GM12878 (cell line): ENCODE measurements around the gene EPB41. TPM values are rescaled to one million over a fixed set of nuclear protein-coding genes. Genes with fewer than 3 reads are reported as not detected.

Source experiments
- ATAC-seq: fragments of 200-7000 bp; cut with Tn5 transposase; 3 replicates; pipeline ENCODE4 v1.9.1; 2020; ENCODE audit warnings: mild to moderate bottlenecking, moderate library complexity
- BruUV-seq: library from RNA; stranded (reverse); fragments of 400-500 nt; replicated peaks from 2 replicates; lab custom pipeline; 2021; lab: Mats Ljungman, UMichigan
- CTCF ChIA-PET: fragments of 300-600 bp; sonication (Branson Sonifier 250); formaldehyde crosslinking; extraction: SDS; loops from one replicate; lab custom pipeline; 2021; ENCODE audit warnings: inconsistent platforms; lab: Yijun Ruan, JAX
- POLR2A ChIA-PET: fragments of 350-600 bp; formaldehyde crosslinking; extraction: SDS; loops from one replicate; lab custom pipeline; 2021; ENCODE audit warnings: inconsistent platforms; lab: Charles Lee
- RAD21 ChIA-PET: fragments of 300-600 bp; sonication (Branson Sonifier 250); formaldehyde crosslinking; loops from one replicate; lab custom pipeline; 2023; ENCODE audit warnings: antibody characterized with exemption; ENCODE audit not compliant: unreplicated experiment; lab: Charles Lee
- SMC1A ChIA-PET: fragments of 300-600 bp; sonication (Branson Sonifier 250); formaldehyde crosslinking; loops from one replicate; lab custom pipeline; 2023; ENCODE audit not compliant: unreplicated experiment, uncharacterized antibody; lab: Charles Lee
- DNase-seq: peaks from one replicate; pipeline ENCODE4 v3.0.0-alpha.2; 2011; ENCODE audit warnings: low read depth, low spot score
- FAIRE-seq: peaks from 3 replicates; lab custom pipeline; 2011; peaks lifted over from hg19 to GRCh38; lab: Jason Lieb, UNC
- H2AFZ ChIP-seq: 2 replicates; pipeline ENCODE4 v1.6.0; 2011; ENCODE audit warnings: low read depth, low read length, control low read depth; ENCODE audit not compliant: control insufficient read depth
- H3K27ac ChIP-seq: 2 replicates; pipeline ENCODE4 v1.5.1; 2011; ENCODE audit warnings: control low read depth; ENCODE audit not compliant: control insufficient read depth, insufficient read depth
- H3K27me3 ChIP-seq, 2 experiments: replicated peaks in 1 of 2; 2 replicates each; pipeline versions ENCODE4 v1.6.0 to v1.6.1; 2011; ENCODE audit warnings: low read length in 1 of 2; ENCODE audit not compliant: control insufficient read depth in 2 of 2, insufficient read depth in 2 of 2
- H3K36me3 ChIP-seq, 2 experiments: 2 replicates each; pipeline ENCODE4 v1.5.1; 2011; ENCODE audit warnings: low read length in 1 of 2; ENCODE audit not compliant: control insufficient read depth in 2 of 2, insufficient read depth in 2 of 2
- H3K4me1 ChIP-seq: 2 replicates; pipeline ENCODE4 v1.6.1; 2011; ENCODE audit warnings: mild to moderate bottlenecking, low read length, moderate library complexity, mixed read lengths; ENCODE audit not compliant: control insufficient read depth, insufficient read depth
- H3K4me2 ChIP-seq: 2 replicates; pipeline ENCODE4 v1.6.0; 2011; ENCODE audit warnings: control low read depth; ENCODE audit not compliant: control insufficient read depth, insufficient read depth
- H3K4me3 ChIP-seq: fragments of 200-600 bp; sonication (generic); 2 replicates; pipeline ENCODE4 v1.5.1; 2016
- H3K79me2 ChIP-seq: 2 replicates; pipeline ENCODE4 v1.6.0; 2011; ENCODE audit warnings: low read length; ENCODE audit not compliant: control insufficient read depth, insufficient read depth
- H3K9ac ChIP-seq: 2 replicates; pipeline ENCODE4 v1.8.0; 2011; ENCODE audit warnings: low read length, control low read depth, mixed read lengths; ENCODE audit not compliant: control insufficient read depth, insufficient read depth
- H3K9me3 ChIP-seq: replicated peaks from 3 replicates; pipeline ENCODE4 v1.5.1; 2011; ENCODE audit warnings: mild to moderate bottlenecking, low read length; ENCODE audit not compliant: control insufficient read depth, insufficient read depth
- H4K20me1 ChIP-seq: 2 replicates; pipeline ENCODE4 v1.6.0; 2011; ENCODE audit not compliant: control insufficient read depth, insufficient read depth
- CHD4 ChIP-seq: fragments of 200-600 bp; sonication (generic); IDR thresholded peaks from 2 replicates; pipeline ENCODE4 v1.6.1; 2016; ENCODE audit warnings: mild to moderate bottlenecking
- CREM ChIP-seq: IDR thresholded peaks from 2 replicates; pipeline ENCODE4 v1.6.1; 2014; ENCODE audit warnings: antibody characterized with exemption, low read depth
- ETV6 ChIP-seq, 2 experiments: fragments of 450-650 bp in 1 of 2; IDR thresholded peaks in 1 of 2; conservative IDR thresholded peaks in 1 of 2; 2 replicates each; pipeline ENCODE4 v1.6.1; 2014; ENCODE audit warnings: antibody characterized with exemption in 1 of 2, borderline replicate concordance in 1 of 2, low read depth in 1 of 2, mild to moderate bottlenecking in 1 of 2, moderate library complexity in 1 of 2
- JUNB ChIP-seq: IDR thresholded peaks from 2 replicates; pipeline ENCODE4 v1.6.1; 2016; ENCODE audit warnings: antibody characterized with exemption, mild to moderate bottlenecking
- PAX8 ChIP-seq: fragments of 450-650 bp; IDR thresholded peaks from 2 replicates; pipeline ENCODE4 v1.6.1; 2017; ENCODE audit warnings: mild to moderate bottlenecking, moderate library complexity
- POU2F2 ChIP-seq: IDR thresholded peaks from 3 replicates; pipeline ENCODE4 v1.6.1; 2011; ENCODE audit warnings: low read depth, mild to moderate bottlenecking, low read length, borderline replicate concordance
- RELA ChIP-seq: fragments of 450-650 bp; IDR thresholded peaks from 2 replicates; pipeline ENCODE4 v1.8.0; 2014; ENCODE audit warnings: borderline replicate concordance; ENCODE audit not compliant: partially characterized antibody
- RUNX3 ChIP-seq: IDR thresholded peaks from 2 replicates; pipeline ENCODE4 v1.6.1; 2012; ENCODE audit warnings: low read length, inconsistent platforms
- SREBF2 ChIP-seq: IDR thresholded peaks from 2 replicates; pipeline ENCODE4 v1.6.1; 2012; ENCODE audit warnings: mild to moderate bottlenecking, low read length
- WRNIP1 ChIP-seq: IDR thresholded peaks from 2 replicates; pipeline ENCODE4 v1.6.1; 2011; ENCODE audit warnings: low read depth, low read length, improper control_type of control experiment, borderline replicate concordance
- YY1 ChIP-seq: IDR thresholded peaks from 2 replicates; pipeline ENCODE4 v1.6.1; 2011; ENCODE audit warnings: low read depth, mild to moderate bottlenecking, low read length
- ZNF217 ChIP-seq: fragments of 450-650 bp; IDR thresholded peaks from 2 replicates; pipeline ENCODE4 v1.6.1; 2017; ENCODE audit warnings: antibody characterized with exemption, mild to moderate bottlenecking
- WGBS: methylation state at CpG from one replicate; pipeline ENCODE4 v1.1.6; 2016; ENCODE audit warnings: low lambda C conversion rate; ENCODE audit not compliant: insufficient replicate concordance, insufficient coverage; ENCODE audit errors: missing lambda C conversion rate; 5-methylcytosine and 5-hydroxymethylcytosine counted together
- in situ Hi-C: fragments of 300-500 bp; cut with MboI; formaldehyde crosslinking; loops from 9 replicates; pipeline ENCODE4 v1.14.3; 2018; ENCODE audit warnings: mixed read lengths
- intact Hi-C: fragments of 100-400 bp; cut with micrococcal nuclease; formaldehyde crosslinking; loops from one replicate; pipeline ENCODE4 v1.14.2; 2022; ENCODE audit not compliant: unreplicated experiment
- polyA plus RNA-seq, 11 experiments: library from polyadenylated mRNA; depleted of rRNA in 4 of 11; unstranded in 6 of 11; stranded (reverse) in 5 of 11; fragments of >200 nt; fragmentation: Nextera tagmentation in 4 of 11; fragmentation: Illumina TruSeq in 1 of 11; extraction: Ambion mirVana in 4 of 11; extraction: Trizol in 1 of 11; gene quantifications; 1 replicate in 1 of 11; 2 replicates in 10 of 11; pipeline versions ENCODE4 v1.2.1 to v1.2.3, GENCODE V29; 2011 to 2016; ENCODE audit warnings: inconsistent platforms in 2 of 11, missing spikeins in 2 of 11, low read depth in 1 of 11
- total RNA-seq, 4 experiments: library from RNA; depleted of rRNA in 3 of 4; stranded (reverse); fragments of >200 nt in 3 of 4; fragmentation: Illumina TruSeq in 1 of 4; extraction: Trizol in 1 of 4; gene quantifications; 2 replicates each; pipeline versions ENCODE4 v1.2.1 to v1.2.3, GENCODE V29; 2013 to 2021
- TF ChIP-seq, protein P1 (sequence below): IDR thresholded peaks from 2 replicates; pipeline ENCODE4 v1.6.1; 2012; ENCODE audit warnings: low read length, inconsistent platforms
- TF ChIP-seq, protein P2 (sequence below): fragments of 450-650 bp; IDR thresholded peaks from 2 replicates; pipeline ENCODE4 v1.6.1; 2017; ENCODE audit warnings: borderline replicate concordance
- TF ChIP-seq, protein P3 (sequence below): fragments of 450-650 bp; formaldehyde crosslinking; IDR thresholded peaks from 2 replicates; pipeline ENCODE4 v1.4.0; 2020; ENCODE audit warnings: mild to moderate bottlenecking, moderate library complexity

The EPB41 gene
- total and polyA plus RNA-seq, 10 of the 15 experiments (the other 5 are each of a cell fraction or from before 2014, with no cell fraction given), result 1.1 to 77.6 (median 58.8) TPM

DNA sequence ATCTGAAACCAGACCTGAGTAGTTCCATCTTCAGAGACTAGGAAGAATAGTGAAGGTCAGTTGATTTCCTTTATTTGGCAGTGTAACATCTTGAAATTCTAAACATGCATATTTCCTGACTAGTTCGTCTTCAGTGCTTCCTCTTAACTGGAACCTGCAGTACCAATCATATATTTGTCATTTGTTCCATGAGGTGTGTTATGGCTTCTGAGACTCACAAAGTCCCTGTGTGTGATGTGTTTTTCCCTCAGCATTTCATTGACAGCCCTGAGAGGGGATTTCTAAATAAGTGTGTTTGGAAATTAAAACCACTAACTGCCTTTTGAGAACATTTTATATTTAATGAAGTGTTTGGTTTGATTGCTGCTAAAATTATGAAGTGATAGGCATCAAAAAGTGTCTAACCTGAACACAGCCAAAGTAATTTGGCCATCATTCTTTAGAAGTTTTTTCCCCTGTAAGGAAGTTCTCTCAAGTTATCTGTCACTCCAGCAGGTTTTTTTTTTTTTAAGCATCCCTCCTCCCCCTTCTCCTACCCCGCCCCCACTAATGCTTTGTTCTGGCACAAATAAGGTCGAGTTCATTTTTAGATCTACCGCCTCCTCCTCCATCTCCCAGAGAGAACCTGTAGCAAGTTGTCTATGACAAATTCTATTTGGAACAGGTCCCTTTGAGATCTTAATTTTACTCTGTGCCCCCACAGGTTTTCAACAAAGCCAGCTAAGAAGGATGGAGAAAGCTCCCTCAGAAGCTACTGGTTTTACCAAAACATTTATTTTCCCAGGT is 148.0 kb downstream of the EPB41 start:
- no peaks in the 10 kb centered on the region; a peak in 1 of 4 replicates for H3K36me3 ChIP-seq

More for the DNA sequence above, 148.0 kb downstream of the EPB41 start:
- no peak overlapping the region for H3K27ac ChIP-seq
- FAIRE-seq (no peak), DNase-seq (no peak), ATAC-seq (no peak)
- CTCF ChIA-PET, result interaction anchor here (1.0 to 1.6 kb wide), 4 partner anchors 28 to 185 kb away, joined by 3 to 6 read pairs (median 4); no protein-coding TSS in a partner anchor
- H3K4me1 ChIP-seq, result no peaks in the 10 kb centered on the region
- POLR2A ChIA-PET, result no interaction called here
- in situ Hi-C loops, result no loop called here
- H3K4me2 ChIP-seq, result no peak overlapping the region
- no peak overlapping the region for H3K9ac ChIP-seq
- H3K27me3 ChIP-seq, result no peaks in the 10 kb centered on the region
- no peaks in the 10 kb centered on the region for H3K79me2 ChIP-seq
- 67% methylated on average over 3 of the region's 4 CpGs for WGBS
- TF ChIP-seq ETV6 (conservative IDR thresholded peaks at IDR 0.05 in 1 of 2, IDR thresholded peaks at IDR 0.05 in 1 of 2; ENCODE audit: borderline replicate concordance in 1 of 2, low read depth in 1 of 2), result no peak
- TF ChIP-seq JUNB, result no peak
- TF ChIP-seq POU2F2, result no peak
- TF ChIP-seq PAX8, result no peak
- TF ChIP-seq ZNF217, result no peak
- no peak for TF ChIP-seq SREBF2
- TF ChIP-seq RUNX3, result no peak
- TF ChIP-seq YY1, result no peak
- TF ChIP-seq, protein P1, sequence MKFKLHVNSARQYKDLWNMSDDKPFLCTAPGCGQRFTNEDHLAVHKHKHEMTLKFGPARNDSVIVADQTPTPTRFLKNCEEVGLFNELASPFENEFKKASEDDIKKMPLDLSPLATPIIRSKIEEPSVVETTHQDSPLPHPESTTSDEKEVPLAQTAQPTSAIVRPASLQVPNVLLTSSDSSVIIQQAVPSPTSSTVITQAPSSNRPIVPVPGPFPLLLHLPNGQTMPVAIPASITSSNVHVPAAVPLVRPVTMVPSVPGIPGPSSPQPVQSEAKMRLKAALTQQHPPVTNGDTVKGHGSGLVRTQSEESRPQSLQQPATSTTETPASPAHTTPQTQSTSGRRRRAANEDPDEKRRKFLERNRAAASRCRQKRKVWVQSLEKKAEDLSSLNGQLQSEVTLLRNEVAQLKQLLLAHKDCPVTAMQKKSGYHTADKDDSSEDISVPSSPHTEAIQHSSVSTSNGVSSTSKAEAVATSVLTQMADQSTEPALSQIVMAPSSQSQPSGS, result no peak
- TF ChIP-seq, protein P2, sequence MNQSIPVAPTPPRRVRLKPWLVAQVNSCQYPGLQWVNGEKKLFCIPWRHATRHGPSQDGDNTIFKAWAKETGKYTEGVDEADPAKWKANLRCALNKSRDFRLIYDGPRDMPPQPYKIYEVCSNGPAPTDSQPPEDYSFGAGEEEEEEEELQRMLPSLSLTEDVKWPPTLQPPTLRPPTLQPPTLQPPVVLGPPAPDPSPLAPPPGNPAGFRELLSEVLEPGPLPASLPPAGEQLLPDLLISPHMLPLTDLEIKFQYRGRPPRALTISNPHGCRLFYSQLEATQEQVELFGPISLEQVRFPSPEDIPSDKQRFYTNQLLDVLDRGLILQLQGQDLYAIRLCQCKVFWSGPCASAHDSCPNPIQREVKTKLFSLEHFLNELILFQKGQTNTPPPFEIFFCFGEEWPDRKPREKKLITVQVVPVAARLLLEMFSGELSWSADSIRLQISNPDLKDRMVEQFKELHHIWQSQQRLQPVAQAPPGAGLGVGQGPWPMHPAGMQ, result no peak
- TF ChIP-seq RELA, result no peak
- TF ChIP-seq, protein P3, sequence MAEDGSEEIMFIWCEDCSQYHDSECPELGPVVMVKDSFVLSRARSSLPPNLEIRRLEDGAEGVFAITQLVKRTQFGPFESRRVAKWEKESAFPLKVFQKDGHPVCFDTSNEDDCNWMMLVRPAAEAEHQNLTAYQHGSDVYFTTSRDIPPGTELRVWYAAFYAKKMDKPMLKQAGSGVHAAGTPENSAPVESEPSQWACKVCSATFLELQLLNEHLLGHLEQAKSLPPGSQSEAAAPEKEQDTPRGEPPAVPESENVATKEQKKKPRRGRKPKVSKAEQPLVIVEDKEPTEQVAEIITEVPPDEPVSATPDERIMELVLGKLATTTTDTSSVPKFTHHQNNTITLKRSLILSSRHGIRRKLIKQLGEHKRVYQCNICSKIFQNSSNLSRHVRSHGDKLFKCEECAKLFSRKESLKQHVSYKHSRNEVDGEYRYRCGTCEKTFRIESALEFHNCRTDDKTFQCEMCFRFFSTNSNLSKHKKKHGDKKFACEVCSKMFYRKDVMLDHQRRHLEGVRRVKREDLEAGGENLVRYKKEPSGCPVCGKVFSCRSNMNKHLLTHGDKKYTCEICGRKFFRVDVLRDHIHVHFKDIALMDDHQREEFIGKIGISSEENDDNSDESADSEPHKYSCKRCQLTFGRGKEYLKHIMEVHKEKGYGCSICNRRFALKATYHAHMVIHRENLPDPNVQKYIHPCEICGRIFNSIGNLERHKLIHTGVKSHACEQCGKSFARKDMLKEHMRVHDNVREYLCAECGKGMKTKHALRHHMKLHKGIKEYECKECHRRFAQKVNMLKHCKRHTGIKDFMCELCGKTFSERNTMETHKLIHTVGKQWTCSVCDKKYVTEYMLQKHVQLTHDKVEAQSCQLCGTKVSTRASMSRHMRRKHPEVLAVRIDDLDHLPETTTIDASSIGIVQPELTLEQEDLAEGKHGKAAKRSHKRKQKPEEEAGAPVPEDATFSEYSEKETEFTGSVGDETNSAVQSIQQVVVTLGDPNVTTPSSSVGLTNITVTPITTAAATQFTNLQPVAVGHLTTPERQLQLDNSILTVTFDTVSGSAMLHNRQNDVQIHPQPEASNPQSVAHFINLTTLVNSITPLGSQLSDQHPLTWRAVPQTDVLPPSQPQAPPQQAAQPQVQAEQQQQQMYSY (CRISPR knock-in tag), result no peak
- no peak for TF ChIP-seq CREM
- no peak for TF ChIP-seq WRNIP1
- no peak for TF ChIP-seq CHD4
- H4K20me1 ChIP-seq, result no peaks in the 10 kb centered on the region
- no TSS peak for BruUV-seq
- SMC1A ChIA-PET, result interaction anchor here (0.9 to 1.1 kb wide), 2 partner anchors 23 to 31 kb away, joined by 3 read pairs; no protein-coding TSS in a partner anchor
- H3K9me3 ChIP-seq, result no peaks in the 10 kb centered on the region
- no peak overlapping the region for H2AFZ ChIP-seq
- H3K4me3 ChIP-seq, result no peak overlapping the region
- RAD21 ChIA-PET, result interaction anchor here (1.5 kb wide), 1 partner anchor 180 kb away, joined by 4 read pairs; no protein-coding TSS in a partner anchor
- intact Hi-C loops, result no loop called here
